H9 (cell line): Measurements from ENCODE around the gene LILRA1. TPM values are rescaled to one million over a fixed set of nuclear protein-coding genes. Genes with fewer than 3 reads are reported as not detected.
"Not testable (repeated sequence)": the region's sequence is repeated elsewhere in the genome, so short reads cannot be mapped to it uniquely, and the experiment has no call there.

Source experiments
- DNase-seq: peaks from one replicate; pipeline ENCODE4 v3.0.0-alpha.2; 2017
- H2AFZ ChIP-seq: one replicate; pipeline ENCODE4 v1.6.1; 2013; ENCODE audit warnings: mild to moderate bottlenecking, low read length, control low read depth, moderate library complexity
- H2AK5ac ChIP-seq: 2 replicates; pipeline ENCODE4 v1.6.1; 2013; ENCODE audit warnings: low read length, control low read depth, mixed read lengths; ENCODE audit not compliant: insufficient read length
- H2BK120ac ChIP-seq: one replicate; pipeline ENCODE4 v1.6.1; 2013; ENCODE audit warnings: low read depth, mild to moderate bottlenecking, low read length, control low read depth, inconsistent platforms; ENCODE audit not compliant: poor library complexity, severe bottlenecking
- H2BK12ac ChIP-seq: 2 replicates; pipeline ENCODE4 v1.6.1; 2013; ENCODE audit warnings: low read length, control low read depth, mixed read lengths, low read depth; ENCODE audit not compliant: insufficient read length
- H2BK15ac ChIP-seq: 2 replicates; pipeline ENCODE4 v1.6.1; 2013; ENCODE audit warnings: low read depth, low read length, control low read depth
- H2BK20ac ChIP-seq: one replicate; pipeline ENCODE4 v1.6.1; 2013; ENCODE audit warnings: low read depth, mild to moderate bottlenecking, low read length, control low read depth, inconsistent platforms; ENCODE audit not compliant: poor library complexity, severe bottlenecking
- H2BK5ac ChIP-seq: 2 replicates; pipeline ENCODE4 v1.6.1; 2013; ENCODE audit warnings: low read length, control low read depth, mixed read lengths; ENCODE audit not compliant: insufficient read length
- H3K14ac ChIP-seq: 2 replicates; pipeline ENCODE4 v1.6.1; 2013; ENCODE audit warnings: low read length, control low read depth; ENCODE audit not compliant: insufficient read depth
- H3K18ac ChIP-seq: 2 replicates; pipeline ENCODE4 v1.6.1; 2013; ENCODE audit warnings: low read depth, mild to moderate bottlenecking, mixed read lengths, low read length, control low read depth; ENCODE audit not compliant: insufficient read length
- H3K23ac ChIP-seq: 2 replicates; pipeline ENCODE4 v1.6.1; 2013; ENCODE audit warnings: low read length, control low read depth, mixed read lengths, low read depth; ENCODE audit not compliant: insufficient read length
- H3K23me2 ChIP-seq: 2 replicates; pipeline ENCODE4 v1.6.1; 2013; ENCODE audit warnings: low read depth, mild to moderate bottlenecking, mixed read lengths, low read length, control low read depth; ENCODE audit not compliant: insufficient read length, poor library complexity, severe bottlenecking
- H3K27ac ChIP-seq: 2 replicates; pipeline ENCODE4 v1.5.1; 2013; ENCODE audit warnings: low read length, control low read depth, mixed read lengths, low read depth; ENCODE audit not compliant: insufficient read length
- H3K27me3 ChIP-seq: 2 replicates; pipeline ENCODE4 v1.6.1; 2013; ENCODE audit warnings: low read length, control low read depth, inconsistent platforms; ENCODE audit not compliant: insufficient read depth
- H3K4ac ChIP-seq: 2 replicates; pipeline ENCODE4 v1.6.1; 2013; ENCODE audit warnings: low read depth, mild to moderate bottlenecking, control low read depth, inconsistent platforms, low read length, moderate library complexity
- H3K4me1 ChIP-seq: 2 replicates; pipeline ENCODE4 v1.6.1; 2013; ENCODE audit warnings: low read length, control low read depth, inconsistent platforms; ENCODE audit not compliant: insufficient read depth
- H3K4me2 ChIP-seq: 2 replicates; pipeline ENCODE4 v1.6.1; 2013; ENCODE audit warnings: low read length, control low read depth, mixed read lengths; ENCODE audit not compliant: insufficient read length, insufficient read depth
- H3K56ac ChIP-seq: 2 replicates; pipeline ENCODE4 v1.6.1; 2013; ENCODE audit warnings: low read depth, mild to moderate bottlenecking, mixed read lengths, low read length, control low read depth; ENCODE audit not compliant: insufficient read length
- H3K79me1 ChIP-seq: 2 replicates; pipeline ENCODE4 v1.6.1; 2013; ENCODE audit warnings: low read depth, mild to moderate bottlenecking, moderate library complexity, low read length, control low read depth, inconsistent platforms; ENCODE audit not compliant: insufficient read depth, poor library complexity, severe bottlenecking
- H3K79me2 ChIP-seq: 2 replicates; pipeline ENCODE4 v1.6.1; 2013; ENCODE audit warnings: low read length, control low read depth, inconsistent platforms; ENCODE audit not compliant: insufficient read depth
- H3K9ac ChIP-seq: 2 replicates; pipeline ENCODE4 v1.6.1; 2013; ENCODE audit warnings: low read length, control low read depth, mixed read lengths; ENCODE audit not compliant: insufficient read length; ENCODE audit errors: extremely low read depth
- H3K9me3 ChIP-seq: one replicate; pipeline ENCODE4 v1.6.1; 2013; ENCODE audit warnings: low read depth, low read length, inconsistent platforms; ENCODE audit not compliant: control insufficient read depth
- H3T11ph ChIP-seq: one replicate; pipeline ENCODE4 v1.6.1; 2013; ENCODE audit warnings: mild to moderate bottlenecking, low read length, control low read depth, inconsistent platforms
- H4K20me1 ChIP-seq: one replicate; pipeline ENCODE4 v1.6.1; 2013; ENCODE audit not compliant: control insufficient read depth, insufficient read length, insufficient read depth
- H4K5ac ChIP-seq: 2 replicates; pipeline ENCODE4 v1.6.1; 2013; ENCODE audit warnings: low read depth, mild to moderate bottlenecking, mixed read lengths, low read length, control low read depth; ENCODE audit not compliant: insufficient read length
- H4K8ac ChIP-seq: replicated peaks from 2 replicates; pipeline ENCODE4 v1.6.1; 2013; ENCODE audit warnings: low read length, control low read depth, mixed read lengths, low read depth; ENCODE audit not compliant: insufficient read length
- H4K91ac ChIP-seq: 2 replicates; pipeline ENCODE4 v1.6.1; 2013; ENCODE audit warnings: low read depth, mild to moderate bottlenecking, moderate library complexity, mixed read lengths, low read length, control low read depth; ENCODE audit not compliant: insufficient read length
- H3K27ac Mint-ChIP-seq, 3 experiments: 2 replicates in 2 of 3; 3 replicates in 1 of 3; pipeline ENCODE4 v1.8.0; 2020 to 2021; ENCODE audit warnings: mixed read lengths in 3 of 3, mild to moderate bottlenecking in 1 of 3, moderate library complexity in 1 of 3
- H3K27me3 Mint-ChIP-seq: 2 replicates; pipeline ENCODE4 v1.8.0; 2021; ENCODE audit warnings: low read depth, mild to moderate bottlenecking, moderate library complexity, mixed read lengths
- H3K36me3 Mint-ChIP-seq, 3 experiments: 2 replicates in 2 of 3; 3 replicates in 1 of 3; pipeline ENCODE4 v1.8.0; 2020 to 2021; ENCODE audit warnings: low read depth in 3 of 3, mixed read lengths in 3 of 3; ENCODE audit not compliant: insufficient read depth in 1 of 3
- H3K4me1 Mint-ChIP-seq, 2 experiments: 2 replicates each; pipeline ENCODE4 v1.8.0; 2020; ENCODE audit warnings: mixed read lengths in 2 of 2
- H3K4me3 Mint-ChIP-seq, 2 experiments: 2 replicates in 1 of 2; 3 replicates in 1 of 2; pipeline ENCODE4 v1.8.0; 2020 to 2021; ENCODE audit warnings: mild to moderate bottlenecking in 2 of 2, mixed read lengths in 2 of 2, moderate library complexity in 1 of 2
- H3K9me3 Mint-ChIP-seq, 2 experiments: 2 replicates in 1 of 2; 3 replicates in 1 of 2; pipeline ENCODE4 v1.8.0; 2020; ENCODE audit warnings: mild to moderate bottlenecking in 2 of 2, mixed read lengths in 2 of 2, moderate library complexity in 1 of 2
- CTCF ChIP-seq: fragments of 200-600 bp; sonication (generic); conservative IDR thresholded peaks from 3 replicates; pipeline ENCODE4 v1.8.0; 2021; ENCODE audit warnings: antibody characterized with exemption, mild to moderate bottlenecking
- WGBS: extraction: QIAGEN DNeasy Blood & Tissue Kit; methylation state at CpG from one replicate; pipeline ENCODE4 v1.1.7; 2013; ENCODE audit warnings: missing lambda C conversion rate, low lambda C conversion rate, mixed read lengths; ENCODE audit not compliant: insufficient read length; ENCODE audit errors: extremely low coverage; 5-methylcytosine and 5-hydroxymethylcytosine counted together
- total RNA-seq: library from RNA; stranded (reverse); gene quantifications from 2 replicates; pipeline ENCODE4 v1.2.1, GENCODE V29; 2021

Gene LILRA1
- total RNA-seq, 1 experiment from 2014 or later, result not detected

GRCh38 chr19:54594737-54595136 is 1.3 kb downstream of the LILRA1 start:
- no peaks in the 10 kb centered on the region for H3K79me1 ChIP-seq
- no peak overlapping the region for H2BK12ac ChIP-seq
- no peak overlapping the region for H3K14ac ChIP-seq
- Mint-ChIP-seq H3K4me3 (no peak overlapping the region), H3K27ac (no peak overlapping the region), H3K36me3 (peaks cover 5 to 18% (median 9%) of the 10 kb centered on the region in 3 experiments; a peak in 6 of 7 replicates), H3K9me3 (peaks cover 86 to 90% of the 10 kb centered on the region in 2 experiments), H3K27me3 (peaks cover 4% of the 10 kb centered on the region), H3K4me1 (no peaks in the 10 kb centered on the region)
- no peaks in the 10 kb centered on the region for H3K23me2 ChIP-seq
- no peak overlapping the region for H3K56ac ChIP-seq
- no peak overlapping the region for H2BK120ac ChIP-seq
- H2BK20ac ChIP-seq, result no peak overlapping the region
- H3K79me2 ChIP-seq, result no peaks in the 10 kb centered on the region
- no peak overlapping the region for H4K8ac ChIP-seq
- H3K27me3 ChIP-seq, result no peaks in the 10 kb centered on the region
- H3K4me2 ChIP-seq, result no peak overlapping the region
- H3T11ph ChIP-seq, result no peak overlapping the region
- H2BK15ac ChIP-seq, result no peak overlapping the region
- no peak for DNase-seq
- H4K5ac ChIP-seq, result no peak overlapping the region
- no peak overlapping the region for H3K23ac ChIP-seq
- H3K9me3 ChIP-seq, result peaks cover 83% of the 10 kb centered on the region
- no peaks in the 10 kb centered on the region for H4K20me1 ChIP-seq
- H3K9ac ChIP-seq, result no peak overlapping the region
- TF ChIP-seq CTCF, result no peak
- no peak overlapping the region for H3K4ac ChIP-seq
- H2BK5ac ChIP-seq, result no peak overlapping the region
- H3K4me1 ChIP-seq, result no peaks in the 10 kb centered on the region
- H3K18ac ChIP-seq, result no peak overlapping the region
- H4K91ac ChIP-seq, result no peak overlapping the region
- no peak overlapping the region for H3K27ac ChIP-seq
- no peak overlapping the region for H2AK5ac ChIP-seq
- no CpG with 5 or more reads among the region's 5 CpGs for WGBS
- no peak overlapping the region for H2AFZ ChIP-seq

- H4K5ac ChIP-seq, H3K9ac ChIP-seq, H2AFZ ChIP-seq, H3K4me1 Mint-ChIP-seq, H3K27me3 ChIP-seq, H2BK15ac ChIP-seq, H3K4me1 ChIP-seq, H3K79me2 ChIP-seq, H2AK5ac ChIP-seq, H4K20me1 ChIP-seq, H3K23ac ChIP-seq, H3K14ac ChIP-seq, H3K79me1 ChIP-seq, H3K23me2 ChIP-seq, H2BK120ac ChIP-seq, H3T11ph ChIP-seq, H3K4ac ChIP-seq, H3K27me3 Mint-ChIP-seq, H3K18ac ChIP-seq, H3K27ac ChIP-seq, H4K8ac ChIP-seq, H3K27ac Mint-ChIP-seq, H3K56ac ChIP-seq, H2BK20ac ChIP-seq, H3K4me3 Mint-ChIP-seq, H4K91ac ChIP-seq, H3K4me2 ChIP-seq, DNase-seq, H2BK12ac ChIP-seq, H2BK5ac ChIP-seq: not testable (repeated sequence)
- peaks cover 86% of the 10 kb centered on the region for H3K9me3 ChIP-seq
- Mint-ChIP-seq H3K9me3 (peaks cover 86 to 90% of the 10 kb centered on the region in 2 experiments), H3K36me3 (peaks cover 5 to 11% (median 9%) of the 10 kb centered on the region in 3 experiments; a peak in 6 of 7 replicates)
- WGBS, result no CpG with 5 or more reads among the region's 26 CpGs
Observed at GRCh38 chr19:54595680-54596436, 2.4 kb downstream of the LILRA1 start.
